SK-N-SH (cell line): Measurements from ENCODE around the gene MADD. TPM values are rescaled to one million over a fixed set of nuclear protein-coding genes. Genes with fewer than 3 reads are reported as not detected.

Experiments
- CTCF ChIA-PET: fragments of 300-600, 350-600 bp; formaldehyde crosslinking; extraction: SDS; loops from one replicate; lab custom pipeline; 2021; lab: Yijun Ruan, JAX
- POLR2A ChIA-PET: fragments of 350-600 bp; sonication (Branson Sonifier 250); formaldehyde crosslinking; extraction: SDS; loops from one replicate; lab custom pipeline; 2020; ENCODE audit warnings: antibody characterized with exemption, inconsistent platforms; lab: Yijun Ruan, JAX
- DNase-seq: peaks from one replicate; pipeline ENCODE4 v3.0.0; 2012
- H2AFZ ChIP-seq: fragments of 200-600 bp; sonication (generic); 2 replicates; pipeline ENCODE4 v1.8.1; 2016; ENCODE audit warnings: antibody characterized with exemption, mild to moderate bottlenecking, low read depth
- H3F3A ChIP-seq: fragments of 200-600 bp; sonication (generic); replicated peaks from 2 replicates; pipeline ENCODE3; 2016; ENCODE audit warnings: antibody characterized with exemption, mild to moderate bottlenecking; ENCODE audit not compliant: insufficient read depth
- H3K27ac ChIP-seq, 2 experiments: fragments of 200-500 bp in 1 of 2; fragments of 200-600 bp in 1 of 2; sonication (Bioruptor generic) in 1 of 2; sonication (generic), shearing (Covaris generic) in 1 of 2; 2 replicates each; pipeline versions ENCODE4 v1.5.1 to v1.6.1; 2014 to 2016; ENCODE audit warnings: low read depth in 2 of 2, inconsistent platforms in 1 of 2, low read length in 1 of 2, mild to moderate bottlenecking in 1 of 2, mixed read lengths in 1 of 2
- H3K27me3 ChIP-seq: fragments of 200-600 bp; sonication (generic), shearing (Covaris generic); 2 replicates; pipeline ENCODE4 v1.6.1; 2016; ENCODE audit warnings: mixed run types; ENCODE audit not compliant: insufficient read depth
- H3K36me3 ChIP-seq, 2 experiments: fragments of 200-500 bp in 1 of 2; fragments of 200-600 bp in 1 of 2; sonication (Bioruptor generic) in 1 of 2; sonication (generic) in 1 of 2; replicated peaks in 1 of 2; 2 replicates each; pipeline versions ENCODE3 to v1.5.1; 2014 to 2016; ENCODE audit warnings: low read length in 1 of 2, mild to moderate bottlenecking in 1 of 2; ENCODE audit not compliant: insufficient read depth in 2 of 2, control insufficient read depth in 1 of 2
- H3K4me1 ChIP-seq, 2 experiments: fragments of 200-500 bp in 1 of 2; fragments of 200-600 bp in 1 of 2; sonication (Bioruptor generic) in 1 of 2; sonication (generic), shearing (Covaris generic) in 1 of 2; 2 replicates each; pipeline versions ENCODE4 v1.5.1 to v1.6.1; 2014 to 2016; ENCODE audit warnings: low read depth in 1 of 2, low read length in 1 of 2, mixed run types in 1 of 2; ENCODE audit not compliant: insufficient read depth in 2 of 2, control insufficient read depth in 1 of 2
- H3K4me2 ChIP-seq: fragments of 200-600 bp; sonication (generic), shearing (Covaris generic); 2 replicates; pipeline ENCODE4 v1.6.1; 2017; ENCODE audit warnings: mixed run types
- H3K4me3 ChIP-seq, 2 experiments: fragments of 200-500 bp in 1 of 2; fragments of 200-600 bp in 1 of 2; sonication (Bioruptor generic) in 1 of 2; sonication (generic), shearing (Covaris generic) in 1 of 2; 2 replicates each; pipeline versions ENCODE4 v1.5.1 to v1.8.1; 2014 to 2016; ENCODE audit warnings: low read depth in 2 of 2, inconsistent platforms in 1 of 2, low read length in 1 of 2, mild to moderate bottlenecking in 1 of 2, mixed read lengths in 1 of 2, moderate library complexity in 1 of 2
- H3K79me2 ChIP-seq: fragments of 200-600 bp; sonication (generic); 2 replicates; pipeline ENCODE4 v1.8.1; 2017; ENCODE audit warnings: mild to moderate bottlenecking; ENCODE audit not compliant: insufficient read depth
- H3K9ac ChIP-seq: fragments of 200-600 bp; sonication (generic); 2 replicates; pipeline ENCODE4 v1.6.1; 2017; ENCODE audit warnings: mixed run types
- H3K9me2 ChIP-seq: fragments of 200-600 bp; sonication (generic); 2 replicates; pipeline ENCODE4 v1.6.1; 2017; ENCODE audit warnings: mixed run types
- H3K9me3 ChIP-seq: fragments of 200-600 bp; sonication (generic); 2 replicates; pipeline ENCODE4 v1.6.1; 2017; ENCODE audit warnings: mixed run types, mild to moderate bottlenecking, moderate library complexity
- H4K20me1 ChIP-seq: fragments of 200-600 bp; sonication (generic); 2 replicates; pipeline ENCODE4 v1.6.1; 2017; ENCODE audit warnings: mild to moderate bottlenecking, mixed run types; ENCODE audit not compliant: insufficient read depth
- EP300 ChIP-seq, 2 experiments: IDR thresholded peaks; 2 replicates each; pipeline versions ENCODE4 v1.4.0 to v1.6.1; 2012; ENCODE audit warnings: borderline replicate concordance in 1 of 2, low read depth in 1 of 2, low read length in 1 of 2
- EZH2phosphoT487 ChIP-seq: fragments of 200-600 bp; sonication (generic); IDR thresholded peaks from 2 replicates; pipeline ENCODE4 v1.6.1; 2017; ENCODE audit warnings: low read depth, mixed run types, mild to moderate bottlenecking, antibody characterized with exemption, moderate library complexity, borderline replicate concordance
- FOSL2 ChIP-seq: IDR thresholded peaks from 2 replicates; pipeline ENCODE4 v1.4.0; 2012; ENCODE audit warnings: low read depth, mild to moderate bottlenecking, moderate library complexity, borderline replicate concordance
- GABPA ChIP-seq: IDR thresholded peaks from 2 replicates; pipeline ENCODE4 v1.4.0; 2012; ENCODE audit warnings: low read depth, mild to moderate bottlenecking
- NFIC ChIP-seq: IDR thresholded peaks from 2 replicates; pipeline ENCODE4 v1.4.0; 2012; ENCODE audit warnings: borderline replicate concordance
- NRF1 ChIP-seq: IDR thresholded peaks from 2 replicates; pipeline ENCODE4 v1.6.1; 2012; ENCODE audit warnings: low read depth, mild to moderate bottlenecking, low read length
- RAD21 ChIP-seq: IDR thresholded peaks from 2 replicates; pipeline ENCODE4 v1.6.1; 2012; ENCODE audit warnings: mild to moderate bottlenecking, low read length
- RCOR1 ChIP-seq: fragments of 150-350 bp; IDR thresholded peaks from 2 replicates; pipeline ENCODE4 v1.6.1; 2017; ENCODE audit warnings: antibody characterized with exemption, low read length
- RFX5 ChIP-seq: IDR thresholded peaks from 2 replicates; pipeline ENCODE4 v1.6.1; 2012; ENCODE audit warnings: mild to moderate bottlenecking, improper control_type of control experiment, low read length
- RXRA ChIP-seq: IDR thresholded peaks from 2 replicates; pipeline ENCODE4 v1.4.0; 2012; ENCODE audit warnings: low read depth, mild to moderate bottlenecking, borderline replicate concordance
- SMC3 ChIP-seq: IDR thresholded peaks from 2 replicates; pipeline ENCODE4 v1.6.1; 2012; ENCODE audit warnings: low read depth, low read length, improper control_type of control experiment
- TAF1 ChIP-seq: IDR thresholded peaks from 2 replicates; pipeline ENCODE4 v1.6.1; 2012; ENCODE audit warnings: low read depth, mild to moderate bottlenecking, low read length, moderate library complexity, borderline replicate concordance
- TEAD4 ChIP-seq: IDR thresholded peaks from 2 replicates; pipeline ENCODE4 v1.4.0; 2012; ENCODE audit warnings: mild to moderate bottlenecking, borderline replicate concordance; ENCODE audit not compliant: insufficient read depth
- WGBS: methylation state at CpG from one replicate; pipeline ENCODE4 v1.1.6; 2017; ENCODE audit warnings: low lambda C conversion rate; 5-methylcytosine and 5-hydroxymethylcytosine counted together
- polyA plus RNA-seq, 3 experiments: library from polyadenylated mRNA; depleted of rRNA; stranded (reverse); fragments of >200 nt; gene quantifications; 2 replicates each; pipeline ENCODE4 v1.2.3, GENCODE V29; 2012
- TF ChIP-seq, protein P1 (sequence below): IDR thresholded peaks from 2 replicates; pipeline ENCODE4 v1.4.0; 2012; ENCODE audit warnings: low read depth, borderline replicate concordance
- TF ChIP-seq, protein P2 (sequence below): IDR thresholded peaks from 2 replicates; pipeline ENCODE4 v1.4.0; 2012; ENCODE audit warnings: low read depth, borderline replicate concordance
- TF ChIP-seq, protein P3 (sequence below): fragments of 150-350 bp; IDR thresholded peaks from 2 replicates; pipeline ENCODE4 v1.6.1; 2017; ENCODE audit warnings: antibody characterized with exemption, low read length, low read depth, borderline replicate concordance
- TF ChIP-seq, protein P4 (sequence below): IDR thresholded peaks from 2 replicates; pipeline ENCODE4 v1.6.1; 2012; ENCODE audit warnings: mild to moderate bottlenecking, low read depth, low read length, moderate library complexity

The MADD gene
- polyA plus RNA-seq, 1 of the 3 experiments (the other 2 are of a cell fraction), result 16.4 TPM

DNA sequence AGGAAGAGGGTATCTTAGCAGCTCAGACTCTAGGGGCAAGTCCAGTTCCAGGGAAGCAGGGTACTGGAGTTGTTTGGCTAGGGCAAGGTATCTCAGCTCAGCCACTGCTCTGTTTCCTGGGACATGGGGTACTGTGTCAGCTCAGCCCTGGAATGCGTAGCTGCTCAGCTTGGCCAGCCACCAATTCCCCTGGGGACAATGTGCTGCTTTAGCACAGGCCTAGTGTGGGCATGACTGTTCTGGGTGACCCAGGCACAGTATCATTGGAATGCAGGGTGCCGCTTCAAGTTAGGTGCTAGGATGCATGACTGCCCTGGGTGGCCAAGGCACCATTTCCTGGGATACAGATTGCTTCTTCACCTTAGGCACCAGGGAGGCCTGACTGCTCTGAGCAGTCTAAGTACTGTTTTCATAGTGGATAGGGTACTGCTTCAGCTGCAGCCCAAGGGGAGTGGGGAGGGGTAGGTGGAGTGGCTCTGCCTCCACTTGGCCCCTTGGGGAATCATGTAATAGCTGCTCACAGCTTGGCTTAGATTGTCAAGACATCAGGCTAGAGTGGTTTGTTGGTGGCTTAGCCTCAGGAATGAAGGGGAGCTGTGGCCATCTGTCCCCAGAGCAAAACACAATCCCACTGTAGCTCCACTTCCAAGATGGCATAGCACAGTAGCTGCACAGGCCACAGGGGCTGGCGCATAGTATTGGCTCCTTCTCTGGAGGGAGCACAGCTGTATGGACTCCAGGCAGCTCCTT lies 36.0 kb downstream of the MADD start:
- Histone ChIP-seq H2AFZ (no peak overlapping the region), H3K27me3 (no peaks in the 10 kb centered on the region), H3K9me2 (no peaks in the 10 kb centered on the region), H3K79me2 (no peaks in the 10 kb centered on the region), H3K36me3 (peaks cover 46 to 52% of the 10 kb centered on the region in 2 experiments), H3F3A (no peaks in the 10 kb centered on the region), H3K4me3 (no peak overlapping the region), H4K20me1 (no peaks in the 10 kb centered on the region), H3K9ac (no peak overlapping the region), H3K27ac (no peak overlapping the region), H3K4me1 (peaks cover 0 to 3% of the 10 kb centered on the region in 2 experiments; a peak in 1 of 4 replicates), H3K4me2 (no peak overlapping the region), H3K9me3 (0 out of 2 replicates have a peak, but pooled peaks cover 8% of the 10 kb centered on the region)
- POLR2A ChIA-PET, result no interaction called here
- CTCF ChIA-PET, result interaction anchor here (1.4 to 1.8 kb wide), 2 partner anchors 68 to 129 kb away, joined by 7 read pairs; partner anchors contain the start of gene ARFGAP2
- TF ChIP-seq, protein P1, sequence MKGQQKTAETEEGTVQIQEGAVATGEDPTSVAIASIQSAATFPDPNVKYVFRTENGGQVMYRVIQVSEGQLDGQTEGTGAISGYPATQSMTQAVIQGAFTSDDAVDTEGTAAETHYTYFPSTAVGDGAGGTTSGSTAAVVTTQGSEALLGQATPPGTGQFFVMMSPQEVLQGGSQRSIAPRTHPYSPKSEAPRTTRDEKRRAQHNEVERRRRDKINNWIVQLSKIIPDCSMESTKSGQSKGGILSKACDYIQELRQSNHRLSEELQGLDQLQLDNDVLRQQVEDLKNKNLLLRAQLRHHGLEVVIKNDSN, result no peak
- TF ChIP-seq TEAD4, result no peak
- TF ChIP-seq GABPA, result no peak
- TF ChIP-seq RXRA, result no peak
- no peak for TF ChIP-seq RFX5
- TF ChIP-seq, protein P2, sequence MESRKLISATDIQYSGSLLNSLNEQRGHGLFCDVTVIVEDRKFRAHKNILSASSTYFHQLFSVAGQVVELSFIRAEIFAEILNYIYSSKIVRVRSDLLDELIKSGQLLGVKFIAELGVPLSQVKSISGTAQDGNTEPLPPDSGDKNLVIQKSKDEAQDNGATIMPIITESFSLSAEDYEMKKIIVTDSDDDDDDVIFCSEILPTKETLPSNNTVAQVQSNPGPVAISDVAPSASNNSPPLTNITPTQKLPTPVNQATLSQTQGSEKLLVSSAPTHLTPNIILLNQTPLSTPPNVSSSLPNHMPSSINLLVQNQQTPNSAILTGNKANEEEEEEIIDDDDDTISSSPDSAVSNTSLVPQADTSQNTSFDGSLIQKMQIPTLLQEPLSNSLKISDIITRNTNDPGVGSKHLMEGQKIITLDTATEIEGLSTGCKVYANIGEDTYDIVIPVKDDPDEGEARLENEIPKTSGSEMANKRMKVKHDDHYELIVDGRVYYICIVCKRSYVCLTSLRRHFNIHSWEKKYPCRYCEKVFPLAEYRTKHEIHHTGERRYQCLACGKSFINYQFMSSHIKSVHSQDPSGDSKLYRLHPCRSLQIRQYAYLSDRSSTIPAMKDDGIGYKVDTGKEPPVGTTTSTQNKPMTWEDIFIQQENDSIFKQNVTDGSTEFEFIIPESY, result no peak
- TF ChIP-seq EP300 (IDR thresholded peaks at IDR 0.05; ENCODE audit: borderline replicate concordance in 1 of 2, low read depth in 1 of 2, low read length in 1 of 2), result no peak
- TF ChIP-seq, protein P3, sequence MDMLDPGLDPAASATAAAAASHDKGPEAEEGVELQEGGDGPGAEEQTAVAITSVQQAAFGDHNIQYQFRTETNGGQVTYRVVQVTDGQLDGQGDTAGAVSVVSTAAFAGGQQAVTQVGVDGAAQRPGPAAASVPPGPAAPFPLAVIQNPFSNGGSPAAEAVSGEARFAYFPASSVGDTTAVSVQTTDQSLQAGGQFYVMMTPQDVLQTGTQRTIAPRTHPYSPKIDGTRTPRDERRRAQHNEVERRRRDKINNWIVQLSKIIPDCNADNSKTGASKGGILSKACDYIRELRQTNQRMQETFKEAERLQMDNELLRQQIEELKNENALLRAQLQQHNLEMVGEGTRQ, result no peak
- no peak for TF ChIP-seq NFIC
- no peak for TF ChIP-seq EZH2phosphoT487
- WGBS, result no CpG with 5 or more reads among the region's 3 CpGs
- DNase-seq, result no peak

- no peak overlapping the region for H3K9ac ChIP-seq
- WGBS, result 96% methylated on average over 1 of the region's 1 CpG
- H3K9me2 ChIP-seq, result no peaks in the 10 kb centered on the region
- no peaks in the 10 kb centered on the region for H3K79me2 ChIP-seq
- DNase-seq, result no peak
- peaks cover 0 to 3% of the 10 kb centered on the region in 2 experiments; a peak in 1 of 4 replicates for H3K4me1 ChIP-seq
- POLR2A ChIA-PET, result interaction anchor here (0.6 kb wide), 1 partner anchor 17 kb away, joined by 3 read pairs; no protein-coding TSS in a partner anchor
- no peaks in the 10 kb centered on the region for H4K20me1 ChIP-seq
- H2AFZ ChIP-seq, result no peak overlapping the region
- 0 out of 2 replicates have a peak, but pooled peaks cover 3% of the 10 kb centered on the region for H3K9me3 ChIP-seq
- no peak overlapping the region for H3K4me2 ChIP-seq
- H3K27ac ChIP-seq, result no peak overlapping the region
- no peaks in the 10 kb centered on the region for H3F3A ChIP-seq
- H3K36me3 ChIP-seq, result peaks cover 51 to 52% of the 10 kb centered on the region in 2 experiments
- CTCF ChIA-PET, result interaction anchor here (0.9 to 1.8 kb wide), 4 partner anchors 13 to 129 kb away, joined by 3 to 7 read pairs (median 5); partner anchors contain the start of gene ARFGAP2
- H3K27me3 ChIP-seq, result no peaks in the 10 kb centered on the region
- no peak overlapping the region for H3K4me3 ChIP-seq
- TF ChIP-seq, protein P4, sequence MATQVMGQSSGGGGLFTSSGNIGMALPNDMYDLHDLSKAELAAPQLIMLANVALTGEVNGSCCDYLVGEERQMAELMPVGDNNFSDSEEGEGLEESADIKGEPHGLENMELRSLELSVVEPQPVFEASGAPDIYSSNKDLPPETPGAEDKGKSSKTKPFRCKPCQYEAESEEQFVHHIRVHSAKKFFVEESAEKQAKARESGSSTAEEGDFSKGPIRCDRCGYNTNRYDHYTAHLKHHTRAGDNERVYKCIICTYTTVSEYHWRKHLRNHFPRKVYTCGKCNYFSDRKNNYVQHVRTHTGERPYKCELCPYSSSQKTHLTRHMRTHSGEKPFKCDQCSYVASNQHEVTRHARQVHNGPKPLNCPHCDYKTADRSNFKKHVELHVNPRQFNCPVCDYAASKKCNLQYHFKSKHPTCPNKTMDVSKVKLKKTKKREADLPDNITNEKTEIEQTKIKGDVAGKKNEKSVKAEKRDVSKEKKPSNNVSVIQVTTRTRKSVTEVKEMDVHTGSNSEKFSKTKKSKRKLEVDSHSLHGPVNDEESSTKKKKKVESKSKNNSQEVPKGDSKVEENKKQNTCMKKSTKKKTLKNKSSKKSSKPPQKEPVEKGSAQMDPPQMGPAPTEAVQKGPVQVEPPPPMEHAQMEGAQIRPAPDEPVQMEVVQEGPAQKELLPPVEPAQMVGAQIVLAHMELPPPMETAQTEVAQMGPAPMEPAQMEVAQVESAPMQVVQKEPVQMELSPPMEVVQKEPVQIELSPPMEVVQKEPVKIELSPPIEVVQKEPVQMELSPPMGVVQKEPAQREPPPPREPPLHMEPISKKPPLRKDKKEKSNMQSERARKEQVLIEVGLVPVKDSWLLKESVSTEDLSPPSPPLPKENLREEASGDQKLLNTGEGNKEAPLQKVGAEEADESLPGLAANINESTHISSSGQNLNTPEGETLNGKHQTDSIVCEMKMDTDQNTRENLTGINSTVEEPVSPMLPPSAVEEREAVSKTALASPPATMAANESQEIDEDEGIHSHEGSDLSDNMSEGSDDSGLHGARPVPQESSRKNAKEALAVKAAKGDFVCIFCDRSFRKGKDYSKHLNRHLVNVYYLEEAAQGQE, result no peak
- TF ChIP-seq RCOR1 (no peak), TAF1 (no peak), SMC3 (no peak), EP300 (IDR thresholded peaks at IDR 0.05; ENCODE audit: borderline replicate concordance in 1 of 2, low read depth in 1 of 2, low read length in 1 of 2) (no peak), EZH2phosphoT487 (no peak), RAD21 (no peak), NRF1 (no peak), TEAD4 (no peak), FOSL2 (no peak), GABPA (no peak)
- TF ChIP-seq, protein P1, result no peak
These were observed 36.5 kb downstream of the MADD start for GRCh38 chr11:47306484-47306844.
